Left renal cortex interstitium (tissue), 4 donors: Measurements from ENCODE around the gene RAB3D. TPM values are rescaled to one million over a fixed set of nuclear protein-coding genes. Genes with fewer than 3 reads are reported as not detected.

Source experiments
- polyA plus RNA-seq, 4 donors: library from polyadenylated mRNA; unstranded; fragments of 120-200 nt; gene quantifications; one replicate each; pipeline ENCODE4 v1.2.1, GENCODE V29; 2013; ENCODE audit not compliant: insufficient read length in 4 of 4

The RAB3D gene
- polyA plus RNA-seq, 4 donors: 15.7 to 19.6 (median 17.5) TPM

Other genes with a start within 250 kb of the RAB3D start
- 10 to 100 TPM; 11.6 to 21.9 (median 21.0) TPM for gene SPC24, start 183.9 kb downstream of the RAB3D start, polyA plus RNA-seq
- gene KANK2, start 142.1 kb downstream of the RAB3D start, polyA plus RNA-seq: 100 to 1,000 TPM; 114 to 142 (median 133) TPM
- 1 to 10 TPM in 1 of 4 donors, under 1 TPM in 2, not detected in 1; 0.52 to 1.2 (median 0.86) TPM for gene ANGPTL8, start 100.0 kb downstream of the RAB3D start, polyA plus RNA-seq
- 10 to 100 TPM; 31.8 to 69.6 (median 50.0) TPM for gene DOCK6, start 77.1 kb downstream of the RAB3D start, polyA plus RNA-seq
- gene TSPAN16, start 43.5 kb downstream of the RAB3D start, polyA plus RNA-seq: under 1 TPM in 2 of 4 donors, not detected in 2; 0.09 to 0.36 TPM
- gene TMEM205, start 6.6 kb upstream of the RAB3D start, polyA plus RNA-seq: 100 to 1,000 TPM; 135 to 151 (median 142) TPM
- gene CCDC159, start 6.9 kb upstream of the RAB3D start, polyA plus RNA-seq: 10 to 100 TPM; 20.2 to 45.6 (median 30.5) TPM
- 10 to 100 TPM; 10.2 to 21.2 (median 17.8) TPM for gene PLPPR2, start 15.8 kb upstream of the RAB3D start, polyA plus RNA-seq
- gene SWSAP1, start 35.0 kb upstream of the RAB3D start, polyA plus RNA-seq: 1 to 10 TPM; 2.6 to 3.7 (median 3.4) TPM
- gene EPOR, start 44.7 kb upstream of the RAB3D start, polyA plus RNA-seq: 10 to 100 TPM; 16.5 to 40.6 (median 29.7) TPM
- gene RGL3, start 79.7 kb upstream of the RAB3D start, polyA plus RNA-seq: 100 to 1,000 TPM in 2 of 4 donors, 10 to 100 TPM in 2; 47.9 to 141 (median 97.3) TPM
- 1 to 10 TPM; 1.7 to 2.3 (median 2.1) TPM for gene ODAD3, start 95.5 kb upstream of the RAB3D start, polyA plus RNA-seq
- gene PRKCSH, start 96.0 kb upstream of the RAB3D start, polyA plus RNA-seq: 100 to 1,000 TPM; 302 to 378 (median 348) TPM
- under 1 TPM; 0.08 to 0.49 (median 0.16) TPM for gene ELAVL3, start 141.4 kb upstream of the RAB3D start, polyA plus RNA-seq
- gene ZNF653, start 166.2 kb upstream of the RAB3D start, polyA plus RNA-seq: 10 to 100 TPM in 3 of 4 donors, 1 to 10 TPM in 1; 7.6 to 12.8 (median 11.4) TPM
- gene ECSIT, start 189.5 kb upstream of the RAB3D start, polyA plus RNA-seq: 10 to 100 TPM; 36.4 to 47.9 (median 42.0) TPM
- gene CNN1, start 199.2 kb upstream of the RAB3D start, polyA plus RNA-seq: 1 to 10 TPM; 4.2 to 5.4 (median 5.1) TPM
- gene ELOF1, start 219.6 kb upstream of the RAB3D start, polyA plus RNA-seq: 10 to 100 TPM; 42.3 to 66.1 (median 52.0) TPM
- gene ACP5, start 238.0 kb upstream of the RAB3D start, polyA plus RNA-seq: 10 to 100 TPM; 11.7 to 20.6 (median 13.4) TPM